ENCODE data around the gene SURF1. TPM values are rescaled to one million over a fixed set of nuclear protein-coding genes. Genes with fewer than 3 reads are reported as not detected.

The SURF1 gene
- total and polyA plus RNA-seq, 12 donors = 50.9 to 111 (median 72.8) TPM

DNA sequence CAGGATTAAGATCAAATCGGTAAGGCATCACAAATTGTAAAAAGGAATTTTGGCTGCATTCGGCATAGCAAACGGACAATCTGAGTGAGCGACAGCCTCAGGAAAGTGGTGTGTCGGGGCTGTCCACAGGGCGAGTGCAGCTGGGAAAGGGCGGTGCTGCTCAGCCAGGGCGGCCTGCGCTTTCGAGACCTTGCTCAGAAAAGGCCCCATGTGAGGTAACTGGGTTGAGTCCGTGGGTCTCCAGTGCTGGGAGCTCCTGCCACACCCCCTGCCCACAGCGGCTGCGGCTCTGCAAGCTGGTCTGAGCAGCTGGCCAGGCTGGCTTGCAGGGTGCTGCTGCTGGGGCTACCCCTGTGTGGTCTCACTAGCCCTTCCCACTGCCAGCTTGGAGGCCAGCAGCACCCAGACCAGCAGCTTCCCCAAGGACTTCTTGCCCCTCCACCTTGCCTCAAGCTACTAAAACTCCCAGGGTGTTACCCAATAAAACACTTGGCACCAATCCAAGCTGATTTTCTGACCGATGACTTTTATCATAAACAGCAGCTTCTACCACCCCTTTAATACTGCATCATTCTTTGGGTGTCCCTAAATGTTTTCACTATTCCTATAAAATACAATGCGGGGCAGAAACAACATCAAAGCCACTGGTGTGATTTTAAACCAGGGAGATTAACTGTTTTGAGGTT, 6.2 kb upstream of the SURF1 start:
- Histone ChIP-seq H3K9me3 (replicated peaks in 1 of 3) (no peaks in the 10 kb centered on the region), H3K27me3 (no peaks in the 10 kb centered on the region), H3K4me3 (no peak overlapping the region), H3K27ac (no peak overlapping the region), H3K36me3 (replicated peaks in 1 of 2) (peaks cover 0 to 70% of the 10 kb centered on the region in 2 donors), H3K4me1 (replicated peaks in 1 of 2) (peaks cover 0 to 32% of the 10 kb centered on the region in 2 donors)
- 85 to 90% (median 90%) methylated on average over 14 to 15 of the region's 15 CpGs for WGBS, 4 donors
- peak in 1 of 7 donors; percentile 18 for DNase-seq
- TF ChIP-seq POLR2A (IDR thresholded peaks at IDR 0.05) = no peak
- TF ChIP-seq, protein P1, sequence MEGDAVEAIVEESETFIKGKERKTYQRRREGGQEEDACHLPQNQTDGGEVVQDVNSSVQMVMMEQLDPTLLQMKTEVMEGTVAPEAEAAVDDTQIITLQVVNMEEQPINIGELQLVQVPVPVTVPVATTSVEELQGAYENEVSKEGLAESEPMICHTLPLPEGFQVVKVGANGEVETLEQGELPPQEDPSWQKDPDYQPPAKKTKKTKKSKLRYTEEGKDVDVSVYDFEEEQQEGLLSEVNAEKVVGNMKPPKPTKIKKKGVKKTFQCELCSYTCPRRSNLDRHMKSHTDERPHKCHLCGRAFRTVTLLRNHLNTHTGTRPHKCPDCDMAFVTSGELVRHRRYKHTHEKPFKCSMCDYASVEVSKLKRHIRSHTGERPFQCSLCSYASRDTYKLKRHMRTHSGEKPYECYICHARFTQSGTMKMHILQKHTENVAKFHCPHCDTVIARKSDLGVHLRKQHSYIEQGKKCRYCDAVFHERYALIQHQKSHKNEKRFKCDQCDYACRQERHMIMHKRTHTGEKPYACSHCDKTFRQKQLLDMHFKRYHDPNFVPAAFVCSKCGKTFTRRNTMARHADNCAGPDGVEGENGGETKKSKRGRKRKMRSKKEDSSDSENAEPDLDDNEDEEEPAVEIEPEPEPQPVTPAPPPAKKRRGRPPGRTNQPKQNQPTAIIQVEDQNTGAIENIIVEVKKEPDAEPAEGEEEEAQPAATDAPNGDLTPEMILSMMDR (IDR thresholded peaks at IDR 0.05) = no peak
- intact Hi-C loops (cut with DNase I) = no loop called here

DNA sequence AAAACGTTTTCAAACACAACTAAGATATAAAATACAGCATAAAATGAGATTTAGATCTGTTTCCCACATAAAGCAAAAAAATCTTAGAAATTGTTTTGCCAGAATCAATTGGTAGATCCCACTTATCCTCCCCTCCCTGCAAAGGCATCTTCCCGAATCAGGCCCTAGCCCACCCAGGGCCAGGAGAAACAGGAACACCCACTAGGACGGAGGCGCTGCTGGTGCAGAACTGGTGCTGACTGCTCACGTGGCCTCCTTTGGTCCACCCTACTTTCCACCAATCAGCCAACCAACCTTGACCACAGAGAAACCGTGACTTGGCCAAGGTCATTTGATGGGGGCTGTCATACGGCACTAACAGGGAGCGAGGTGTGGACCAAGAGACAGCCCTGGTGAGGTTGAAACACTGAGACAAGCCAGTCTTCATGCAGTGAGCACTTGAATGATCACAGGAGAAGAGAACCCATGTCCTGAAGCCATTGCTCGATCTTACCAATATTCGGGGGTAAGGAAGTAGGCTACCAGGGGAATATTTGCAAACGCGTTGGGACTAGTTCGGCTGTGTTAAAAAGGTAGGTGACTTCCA, 5.3 kb upstream of the SURF1 start:
- H3K36me3 ChIP-seq (replicated peaks in 1 of 2) = peaks cover 0 to 64% of the 10 kb centered on the region in 2 donors
- intact Hi-C loops (cut with DNase I) = no loop called here
- no peak overlapping the region for H3K4me3 ChIP-seq
- H3K9me3 ChIP-seq (replicated peaks in 1 of 3) = no peaks in the 10 kb centered on the region
- TF ChIP-seq, protein P1 (IDR thresholded peaks at IDR 0.05) = no peak
- no peak for TF ChIP-seq POLR2A (IDR thresholded peaks at IDR 0.05)
- H3K27me3 ChIP-seq = no peaks in the 10 kb centered on the region
- H3K4me1 ChIP-seq (replicated peaks in 1 of 2) = peaks cover 5 to 32% of the 10 kb centered on the region in 2 donors
- 54 to 69% (median 62%) methylated on average over 12 to 13 of the region's 13 CpGs for WGBS, 4 donors
- peak in 1 of 7 donors; percentile 29 for DNase-seq
- H3K27ac ChIP-seq = no peak overlapping the region

DNA sequence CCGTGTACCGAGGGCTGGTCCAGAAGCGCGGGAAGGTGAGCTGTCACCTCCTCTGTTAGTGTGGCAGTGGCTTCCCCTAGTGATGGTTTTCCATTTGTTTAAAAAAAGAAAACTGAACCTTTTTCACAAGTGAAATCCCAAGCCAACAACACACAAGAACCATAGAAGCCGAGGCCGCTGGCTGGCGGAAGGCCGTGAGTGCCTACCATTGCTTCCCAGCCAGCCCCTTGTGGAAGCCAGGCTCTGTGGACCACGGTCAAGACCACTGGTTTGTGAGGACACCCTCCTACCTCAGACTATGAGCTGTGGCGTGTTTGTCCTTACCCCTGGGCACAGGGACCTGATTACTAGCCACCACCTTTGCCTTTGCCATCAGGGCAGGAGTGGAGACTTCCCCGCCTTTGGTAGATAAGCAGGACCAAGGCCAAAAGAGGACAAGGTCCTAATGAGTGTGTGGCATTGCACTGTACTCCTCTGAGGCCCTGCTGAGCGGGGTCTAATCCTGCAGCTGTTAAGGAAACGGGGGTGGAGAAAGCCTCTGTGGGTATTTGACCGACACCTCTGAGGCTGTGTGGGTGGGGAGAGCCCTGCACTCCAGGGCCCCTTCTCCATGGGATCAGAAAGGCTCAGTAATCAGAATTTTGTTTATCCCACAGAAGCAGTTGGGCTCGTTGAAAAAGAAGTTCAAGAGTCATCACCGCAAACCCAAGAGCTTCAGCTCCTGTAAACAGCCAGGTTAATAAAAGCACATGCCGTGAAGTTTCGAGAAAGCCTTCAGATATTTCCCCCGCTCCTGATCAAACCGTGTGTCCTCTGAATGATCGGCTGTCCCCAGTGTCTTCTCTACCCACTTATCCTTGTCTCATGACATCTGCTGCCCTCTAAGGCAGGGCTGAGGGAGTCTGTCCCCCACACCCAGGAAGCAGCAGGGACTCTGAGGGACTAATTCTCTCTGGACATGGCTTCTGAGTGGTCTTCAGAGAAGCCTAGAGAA, 4.4 kb upstream of the SURF1 start:
- intact Hi-C loops (cut with DNase I) = no loop called here
- H3K27ac ChIP-seq = peak overlapping the region in 1 of 5 donors; percentile 1
- no peak overlapping the region for H3K4me3 ChIP-seq
- 76 to 83% (median 81%) methylated on average over 19 to 21 of the region's 21 CpGs for WGBS, 4 donors
- TF ChIP-seq, protein P1 (IDR thresholded peaks at IDR 0.05) = no peak
- no peak for TF ChIP-seq POLR2A (IDR thresholded peaks at IDR 0.05)
- no peaks in the 10 kb centered on the region for H3K27me3 ChIP-seq
- peaks cover 6 to 33% of the 10 kb centered on the region in 2 donors for H3K4me1 ChIP-seq (replicated peaks in 1 of 2)
- no peaks in the 10 kb centered on the region for H3K9me3 ChIP-seq (replicated peaks in 1 of 3)
- peaks cover 0 to 55% of the 10 kb centered on the region in 2 donors for H3K36me3 ChIP-seq (replicated peaks in 1 of 2)
- DNase-seq = peak in 2 of 7 donors; percentile 26 to 44
